D721Med (cell line): ENCODE data around the gene UBE2J1.

ENCODE experiments used
- DNase-seq: peaks from one replicate; pipeline ENCODE4 v3.0.0; 2011; ENCODE audit warnings: low spot score; ENCODE audit not compliant: insufficient read length
- FAIRE-seq: peaks from 2 replicates; lab custom pipeline; 2011; peaks lifted over from hg19 to GRCh38; lab: Jason Lieb, UNC
- TF ChIP-seq, protein P1 (sequence below): IDR thresholded peaks from 2 replicates; pipeline ENCODE4 v1.5.1; 2012; ENCODE audit warnings: mild to moderate bottlenecking, control low read depth; ENCODE audit not compliant: insufficient read depth; ENCODE audit errors: missing control alignments

The UBE2J1 gene

DNA sequence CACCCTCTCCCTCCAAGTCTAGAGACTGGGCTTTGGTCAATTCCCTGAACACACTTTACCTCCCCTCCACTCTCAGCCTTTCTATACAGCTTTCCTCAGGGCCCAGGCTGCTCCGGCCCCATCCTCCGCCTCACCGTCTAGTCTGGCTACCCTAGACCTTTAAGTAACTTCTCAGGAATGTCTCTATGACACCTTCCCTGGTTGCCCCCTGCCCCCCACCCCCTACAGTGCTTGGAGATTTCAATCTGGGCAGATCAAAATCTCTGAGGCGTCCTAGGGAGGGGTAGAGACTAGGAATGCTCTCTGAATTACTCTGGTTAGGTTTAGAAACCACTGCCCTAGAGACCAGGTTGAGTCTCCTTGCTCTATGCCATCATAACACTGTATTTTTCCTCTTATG lies 6.1 kb downstream of the UBE2J1 start:
- DNase-seq (no peak), FAIRE-seq (no peak)
- TF ChIP-seq, protein P1, sequence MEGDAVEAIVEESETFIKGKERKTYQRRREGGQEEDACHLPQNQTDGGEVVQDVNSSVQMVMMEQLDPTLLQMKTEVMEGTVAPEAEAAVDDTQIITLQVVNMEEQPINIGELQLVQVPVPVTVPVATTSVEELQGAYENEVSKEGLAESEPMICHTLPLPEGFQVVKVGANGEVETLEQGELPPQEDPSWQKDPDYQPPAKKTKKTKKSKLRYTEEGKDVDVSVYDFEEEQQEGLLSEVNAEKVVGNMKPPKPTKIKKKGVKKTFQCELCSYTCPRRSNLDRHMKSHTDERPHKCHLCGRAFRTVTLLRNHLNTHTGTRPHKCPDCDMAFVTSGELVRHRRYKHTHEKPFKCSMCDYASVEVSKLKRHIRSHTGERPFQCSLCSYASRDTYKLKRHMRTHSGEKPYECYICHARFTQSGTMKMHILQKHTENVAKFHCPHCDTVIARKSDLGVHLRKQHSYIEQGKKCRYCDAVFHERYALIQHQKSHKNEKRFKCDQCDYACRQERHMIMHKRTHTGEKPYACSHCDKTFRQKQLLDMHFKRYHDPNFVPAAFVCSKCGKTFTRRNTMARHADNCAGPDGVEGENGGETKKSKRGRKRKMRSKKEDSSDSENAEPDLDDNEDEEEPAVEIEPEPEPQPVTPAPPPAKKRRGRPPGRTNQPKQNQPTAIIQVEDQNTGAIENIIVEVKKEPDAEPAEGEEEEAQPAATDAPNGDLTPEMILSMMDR: no peak

DNA sequence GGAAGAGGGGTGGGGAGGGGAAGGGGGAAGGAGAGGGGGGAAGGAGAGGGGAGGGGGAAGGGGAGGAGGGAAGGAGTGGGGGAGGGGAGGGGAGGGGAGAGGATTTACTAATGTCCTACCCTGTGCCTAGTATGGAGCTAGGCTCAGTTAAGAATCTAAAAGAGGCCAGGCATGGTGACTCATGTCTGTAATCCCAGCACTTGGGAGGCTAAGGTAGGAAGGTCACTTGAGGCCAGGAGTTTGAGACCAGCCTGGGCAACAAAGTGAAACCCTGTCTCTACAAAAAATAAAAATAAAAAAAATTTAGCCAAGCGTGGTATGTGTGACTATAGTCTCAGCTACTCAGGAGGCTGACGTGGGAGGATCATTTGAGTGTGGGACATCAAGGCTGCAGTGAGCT lies 13.0 kb downstream of the UBE2J1 start:
- no peak for DNase-seq
- TF ChIP-seq, protein P1: no peak
- no peak for FAIRE-seq

DNA sequence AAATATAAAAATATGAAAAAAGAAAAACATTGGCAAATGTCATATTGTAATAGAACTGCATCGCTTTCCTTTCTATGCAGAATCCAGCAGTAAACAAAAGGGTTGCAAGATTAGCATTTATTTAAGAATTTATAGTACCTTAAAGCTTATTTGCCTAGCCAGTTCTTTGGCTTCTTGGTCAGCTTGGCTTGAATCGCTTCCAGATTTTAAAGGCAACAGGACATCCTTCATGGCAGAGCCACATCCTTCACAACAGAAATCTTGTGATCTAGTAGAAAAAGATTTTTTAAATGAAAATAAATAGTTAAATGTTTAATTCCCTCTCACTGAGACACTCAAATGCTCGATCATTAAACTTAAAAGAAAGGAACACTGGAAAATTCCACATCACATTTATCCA lies 17.4 kb downstream of the UBE2J1 start:
- DNase-seq (no peak), FAIRE-seq (no peak)
- TF ChIP-seq, protein P1: no peak

DNA sequence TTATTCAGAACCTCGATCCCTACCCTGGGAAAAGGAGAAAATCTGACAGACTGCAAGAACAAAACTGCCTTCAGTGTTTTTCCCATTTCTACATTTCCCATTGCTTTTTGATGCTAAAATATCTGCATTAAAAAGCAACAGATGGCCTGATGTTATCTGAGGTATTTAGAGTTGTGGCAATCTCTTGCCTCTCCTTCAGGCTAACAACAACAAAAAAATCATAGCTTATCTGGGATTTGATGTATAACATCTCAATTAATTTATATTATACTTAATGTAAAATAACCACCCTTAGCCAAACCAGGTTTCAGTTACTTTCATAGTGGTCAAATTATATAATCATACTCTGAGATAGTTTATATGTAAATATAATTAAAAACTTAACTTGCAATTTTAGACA lies 21.6 kb downstream of the UBE2J1 start:
- TF ChIP-seq, protein P1: no peak
- FAIRE-seq (no peak), DNase-seq (no peak)

DNA sequence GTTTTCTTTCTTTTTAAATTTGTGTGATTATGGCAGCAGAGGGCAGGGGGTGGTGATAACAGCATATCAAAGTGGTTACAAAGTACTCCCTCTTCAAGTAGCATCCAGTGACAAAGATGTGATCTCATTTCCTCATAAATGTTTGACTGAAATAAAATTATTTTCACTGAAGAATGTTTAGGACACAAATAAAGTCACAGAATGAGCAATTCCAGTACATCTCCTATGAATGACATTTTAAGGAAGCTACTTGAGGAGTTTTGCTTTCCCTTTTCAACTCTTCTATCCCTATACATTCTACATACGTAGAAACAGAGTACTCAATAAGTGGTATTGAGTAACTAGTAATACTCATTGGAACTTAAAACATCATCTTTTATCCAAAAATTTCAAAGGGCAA lies 23.5 kb downstream of the UBE2J1 start:
- TF ChIP-seq, protein P1: no peak
- DNase-seq (no peak), FAIRE-seq (no peak)

DNA sequence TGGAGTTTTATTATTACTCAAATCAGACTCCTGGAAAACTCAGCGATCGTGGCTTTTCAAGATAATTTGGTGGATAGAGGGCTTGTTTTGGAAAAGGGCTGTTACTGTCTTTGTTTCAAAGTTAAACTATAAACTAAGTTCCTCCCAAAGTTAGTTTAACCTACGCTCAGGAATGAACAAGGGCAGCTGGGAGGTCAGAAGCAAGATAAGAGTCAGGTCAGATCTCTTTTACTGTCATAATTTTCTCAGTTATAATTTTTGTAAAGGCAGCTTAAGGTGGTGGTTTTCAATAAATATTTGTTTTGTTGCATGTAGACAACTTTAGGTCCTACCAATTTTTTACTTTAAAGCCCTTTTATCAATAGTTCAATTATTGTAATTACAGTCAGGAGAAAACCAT lies 28.2 kb downstream of the UBE2J1 start:
- DNase-seq: no peak
- TF ChIP-seq, protein P1: no peak
- FAIRE-seq: no peak

DNA sequence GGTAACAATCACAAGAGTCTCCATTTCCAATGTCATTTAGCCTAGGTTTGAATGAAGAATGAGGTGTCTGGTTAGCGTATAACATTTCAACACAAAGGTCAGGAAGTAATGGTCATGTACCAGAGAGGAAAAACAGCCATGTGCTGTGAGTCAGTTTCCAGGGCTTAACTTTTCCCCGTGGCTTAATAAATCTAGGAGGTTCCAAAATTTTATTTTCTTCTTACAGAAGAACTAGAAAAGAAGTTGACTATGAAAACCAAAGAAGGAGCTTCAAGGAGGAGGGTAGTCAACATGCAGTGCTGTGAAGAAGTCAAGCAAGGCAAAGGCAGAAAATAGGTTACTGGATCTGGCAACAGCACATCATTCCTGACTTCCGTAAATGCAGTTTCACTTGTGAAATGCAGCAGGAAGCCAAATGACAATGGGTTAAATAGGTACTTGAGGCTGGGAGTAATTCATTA lies 29.0 kb downstream of the UBE2J1 start:
- DNase-seq (no peak), FAIRE-seq (no peak)
- TF ChIP-seq, protein P1: no peak
